MG63 (cell line): ENCODE data around the gene MASP1. TPM values are rescaled to one million over a fixed set of nuclear protein-coding genes. Genes with fewer than 3 reads are reported as not detected.

Source experiments
- DNase-seq: peaks from one replicate; pipeline ENCODE4 v3.0.0-alpha.2; 2020
- H3K27me3 ChIP-seq: fragments of 250-450 bp; sonication (Bioruptor Pico); 2 replicates; pipeline ENCODE4 v1.5.1; 2020; ENCODE audit warnings: mild to moderate bottlenecking, moderate library complexity
- H3K36me3 ChIP-seq: fragments of 250-450 bp; sonication (Bioruptor Pico); 2 replicates; pipeline ENCODE4 v1.5.1; 2020; ENCODE audit warnings: mild to moderate bottlenecking, moderate library complexity
- H3K4me3 ChIP-seq: fragments of 250-450 bp; sonication (Bioruptor Pico); 2 replicates; pipeline ENCODE4 v1.5.1; 2020; ENCODE audit warnings: mild to moderate bottlenecking, moderate library complexity
- H3K9me3 ChIP-seq: fragments of 250-450 bp; sonication (Bioruptor Pico); 2 replicates; pipeline ENCODE4 v1.5.1; 2020; ENCODE audit warnings: mild to moderate bottlenecking, moderate library complexity
- total RNA-seq: library from RNA; depleted of rRNA; stranded (reverse); fragments of >200 nt; shearing (Covaris generic); gene quantifications from 2 replicates; pipeline ENCODE4 v1.2.3, GENCODE V29; 2014; ENCODE audit warnings: low replicate concordance

MASP1 gene
- total RNA-seq, 1 experiment from 2014 or later: 96.8 TPM

- H3K9me3 ChIP-seq: peaks cover under 1% of the 10 kb centered on the region; the same call in 1 of the 2 replicates
- H3K27me3 ChIP-seq: no peaks in the 10 kb centered on the region
- DNase-seq: no peak
- H3K4me3 ChIP-seq: no peak overlapping the region
- peaks cover 52% of the 10 kb centered on the region for H3K36me3 ChIP-seq
Measured at GRCh38 chr3:187277129-187277462, 14.4 kb downstream of the MASP1 start.

DNA sequence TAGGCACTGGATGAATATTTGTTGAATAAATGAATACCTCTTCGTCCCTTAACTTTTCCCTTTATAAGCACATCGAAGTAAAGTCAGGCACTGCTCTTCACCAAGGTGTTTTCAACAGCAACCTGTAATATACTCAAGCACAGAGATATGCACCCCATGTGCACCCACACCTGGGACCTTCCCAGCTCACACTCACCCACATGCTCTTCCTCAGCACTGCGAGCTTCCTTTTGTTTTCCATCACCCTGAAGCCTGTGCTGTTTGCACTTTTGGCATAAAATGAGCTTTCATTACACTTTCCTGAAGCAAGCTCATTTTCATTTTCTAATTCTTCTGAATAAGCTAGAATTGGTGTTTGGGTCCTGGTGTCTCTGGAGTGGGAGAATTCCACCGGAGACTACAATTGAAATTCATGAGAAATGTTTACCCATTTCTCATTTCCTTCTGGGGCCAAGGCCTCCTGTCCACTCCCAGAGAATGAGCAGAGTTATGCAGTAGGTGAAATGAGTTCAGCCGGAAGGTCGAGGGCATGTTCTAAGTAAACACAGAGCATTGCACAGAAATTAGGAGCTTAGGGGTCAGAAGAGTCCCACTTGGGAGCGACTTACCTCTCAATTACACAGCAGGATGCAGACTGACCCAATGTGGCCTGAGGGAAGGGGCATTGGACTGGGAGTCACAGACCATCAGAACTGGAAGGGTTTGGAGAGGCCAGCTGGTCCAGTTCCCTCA, 15.0 kb downstream of the MASP1 start:
- DNase-seq: no peak
- peaks cover 53% of the 10 kb centered on the region for H3K36me3 ChIP-seq
- no peaks in the 10 kb centered on the region for H3K27me3 ChIP-seq
- H3K9me3 ChIP-seq: peaks cover 3% of the 10 kb centered on the region; the same call in 1 of the 2 replicates
- H3K4me3 ChIP-seq: no peak overlapping the region

DNA sequence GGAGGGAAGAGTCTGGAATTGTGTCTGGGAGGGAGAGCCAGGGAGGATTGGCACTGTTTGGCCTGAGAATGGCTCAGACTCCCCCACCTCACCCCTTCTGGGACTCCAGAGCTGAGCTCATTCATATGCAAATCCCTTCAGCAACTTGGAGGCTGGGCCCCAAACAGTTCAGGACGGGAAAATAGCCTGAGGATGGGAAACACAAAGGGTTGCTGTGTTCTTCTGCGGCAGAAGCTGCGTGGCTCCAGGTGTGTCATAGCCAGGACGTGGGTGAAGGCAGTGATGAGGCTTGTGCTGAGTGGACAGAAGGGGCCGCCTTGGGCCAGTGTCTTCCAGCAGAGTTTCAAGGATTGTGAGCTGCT, 16.6 kb downstream of the MASP1 start:
- H3K4me3 ChIP-seq: no peak overlapping the region
- H3K27me3 ChIP-seq: no peaks in the 10 kb centered on the region
- H3K36me3 ChIP-seq: peaks cover 60% of the 10 kb centered on the region
- no peak for DNase-seq
- H3K9me3 ChIP-seq: peaks cover 8% of the 10 kb centered on the region

- no peak overlapping the region for H3K4me3 ChIP-seq
- DNase-seq: no peak
- no peaks in the 10 kb centered on the region for H3K27me3 ChIP-seq
- peaks cover 13% of the 10 kb centered on the region for H3K9me3 ChIP-seq
- H3K36me3 ChIP-seq: peaks cover 65% of the 10 kb centered on the region
Measured at GRCh38 chr3:187274315-187274976, 17.1 kb downstream of the MASP1 start.

DNA sequence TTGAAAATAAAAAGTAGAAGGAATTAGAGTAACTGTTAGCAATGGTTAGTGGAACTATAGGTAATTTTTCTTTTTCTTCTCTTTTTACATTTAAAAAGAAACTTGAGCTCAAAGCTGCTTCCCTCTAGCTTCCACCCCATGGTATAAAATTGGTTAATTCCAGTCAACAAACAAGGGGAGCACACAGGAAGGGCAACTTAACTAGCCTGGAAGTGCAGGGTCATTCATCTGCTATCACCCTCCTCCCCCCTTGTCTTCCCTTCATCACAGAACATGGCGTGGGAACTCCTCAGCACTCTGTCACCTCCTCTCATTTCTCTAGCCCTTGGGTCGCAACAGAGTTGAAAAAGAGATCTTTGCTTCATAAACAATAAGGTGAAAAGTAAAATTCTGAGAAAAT, 20.0 kb downstream of the MASP1 start:
- Histone ChIP-seq H3K9me3 (peaks cover 16% of the 10 kb centered on the region), H3K4me3 (no peak overlapping the region), H3K36me3 (peaks cover 84% of the 10 kb centered on the region), H3K27me3 (no peaks in the 10 kb centered on the region)
- no peak for DNase-seq

DNA sequence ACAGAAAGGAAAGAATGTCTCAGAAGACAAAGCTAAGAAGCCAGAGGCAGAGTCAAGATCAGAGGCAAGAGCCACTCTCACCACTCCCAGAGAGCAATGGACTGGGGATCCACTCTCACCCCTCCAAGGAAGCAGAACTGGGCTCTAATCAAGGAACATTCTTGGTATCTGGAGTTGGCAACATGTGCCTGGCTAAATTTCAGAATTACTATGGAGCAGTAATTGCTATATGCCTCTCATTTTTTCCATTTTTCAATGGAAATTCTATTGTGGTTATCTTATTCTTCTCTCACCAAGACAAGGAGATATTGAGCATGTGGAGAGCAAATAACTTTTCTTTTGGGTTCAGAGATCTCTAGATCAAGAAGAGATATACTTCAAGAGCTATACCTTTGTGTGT, 22.1 kb downstream of the MASP1 start:
- Histone ChIP-seq H3K36me3 (peaks cover 74% of the 10 kb centered on the region), H3K9me3 (peaks cover 16% of the 10 kb centered on the region), H3K27me3 (no peaks in the 10 kb centered on the region), H3K4me3 (no peak overlapping the region)
- DNase-seq: no peak

- Histone ChIP-seq H3K9me3 (peaks cover 16% of the 10 kb centered on the region), H3K27me3 (no peaks in the 10 kb centered on the region), H3K4me3 (no peak overlapping the region), H3K36me3 (peaks cover 67% of the 10 kb centered on the region)
- DNase-seq: no peak
Measured at GRCh38 chr3:187267306-187267705, 24.2 kb downstream of the MASP1 start.

- DNase-seq: no peak
- peaks cover 18% of the 10 kb centered on the region for H3K9me3 ChIP-seq
- no peaks in the 10 kb centered on the region for H3K27me3 ChIP-seq
- H3K4me3 ChIP-seq: no peak overlapping the region
- H3K36me3 ChIP-seq: peaks cover 67% of the 10 kb centered on the region
Measured at GRCh38 chr3:187266691-187267090, 24.8 kb downstream of the MASP1 start.

- no peak for DNase-seq
- H3K4me3 ChIP-seq: no peak overlapping the region
- H3K9me3 ChIP-seq: peaks cover 30% of the 10 kb centered on the region
- peaks cover 67% of the 10 kb centered on the region for H3K36me3 ChIP-seq
- H3K27me3 ChIP-seq: no peaks in the 10 kb centered on the region
Measured at GRCh38 chr3:187265461-187265955, 26.0 kb downstream of the MASP1 start.

GRCh38 chr3:187264911-187265310, 26.6 kb downstream of the MASP1 start:
- DNase-seq: no peak
- Histone ChIP-seq H3K27me3 (no peaks in the 10 kb centered on the region), H3K36me3 (peaks cover 67% of the 10 kb centered on the region), H3K9me3 (peaks cover 25% of the 10 kb centered on the region), H3K4me3 (no peak overlapping the region)

DNA sequence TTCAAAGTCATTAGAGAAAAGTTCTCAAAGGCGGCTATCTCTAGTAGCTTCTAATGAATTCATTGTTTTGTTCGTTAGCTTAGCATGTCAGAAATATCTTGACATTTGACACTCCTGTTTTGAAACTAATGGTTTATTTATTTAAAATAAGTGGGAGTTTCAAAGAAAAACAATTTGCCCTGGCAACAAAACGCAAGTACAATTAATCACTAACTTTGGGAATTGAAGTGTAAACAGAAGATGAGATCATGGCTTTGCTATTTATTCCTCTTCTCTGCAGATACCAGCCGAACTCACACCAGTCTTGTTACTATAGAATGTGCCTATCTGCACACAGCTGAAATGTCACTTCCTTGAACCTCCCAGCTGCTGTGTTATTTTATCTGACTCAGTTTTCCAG, 27.5 kb downstream of the MASP1 start:
- H3K4me3 ChIP-seq: no peak overlapping the region
- peaks cover 17% of the 10 kb centered on the region for H3K9me3 ChIP-seq
- peak; percentile 36 for DNase-seq
- H3K27me3 ChIP-seq: no peaks in the 10 kb centered on the region
- H3K36me3 ChIP-seq: peaks cover 67% of the 10 kb centered on the region

DNA sequence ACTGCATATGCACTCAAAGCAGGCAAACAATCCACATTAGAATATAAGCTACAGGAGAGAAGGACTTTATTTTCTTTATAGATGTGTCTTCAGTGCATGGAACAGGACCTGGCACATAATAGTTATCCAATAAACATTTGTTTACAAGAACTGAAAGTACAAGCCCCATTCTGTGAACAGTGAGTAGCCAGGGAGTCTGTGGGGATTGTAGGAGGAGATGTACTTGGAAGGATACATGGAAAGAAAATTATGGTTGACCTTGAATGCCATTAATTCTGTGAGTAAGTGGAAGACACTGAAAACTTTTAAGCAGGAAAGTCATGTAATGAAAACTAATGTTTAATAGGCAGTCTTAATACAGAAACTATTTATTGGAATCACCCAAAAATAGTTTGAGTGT, 28.3 kb downstream of the MASP1 start:
- DNase-seq: peak; percentile 26
- no peaks in the 10 kb centered on the region for H3K27me3 ChIP-seq
- H3K9me3 ChIP-seq: peaks cover 17% of the 10 kb centered on the region
- peaks cover 67% of the 10 kb centered on the region for H3K36me3 ChIP-seq
- no peak overlapping the region for H3K4me3 ChIP-seq

DNA sequence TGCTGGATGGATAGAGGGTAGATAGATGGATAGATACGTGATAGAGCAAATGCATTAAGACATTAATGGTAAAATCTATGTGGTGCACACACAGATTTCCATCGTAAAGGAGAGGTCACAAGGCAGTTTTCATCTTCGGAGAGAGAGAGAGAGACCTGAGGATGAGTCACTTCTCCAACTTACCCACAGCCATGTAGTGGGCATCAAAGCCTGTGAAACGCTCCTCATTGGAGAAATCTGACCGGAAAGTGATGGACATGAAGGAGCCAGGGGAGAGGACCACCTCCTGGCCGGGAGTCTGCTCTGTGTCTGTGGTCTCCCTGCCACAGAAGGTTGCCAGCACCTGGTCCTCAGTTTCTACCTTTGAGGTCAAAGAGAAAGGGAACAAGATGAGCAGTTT, 29.2 kb downstream of the MASP1 start:
- DNase-seq: no peak
- no peaks in the 10 kb centered on the region for H3K27me3 ChIP-seq

GRCh38 chr3:187261541-187261969, 30.0 kb downstream of the MASP1 start:
- DNase-seq: no peak
- Histone ChIP-seq H3K4me3 (no peak overlapping the region), H3K36me3 (peaks cover 71% of the 10 kb centered on the region), H3K9me3 (peaks cover 17% of the 10 kb centered on the region), H3K27me3 (no peaks in the 10 kb centered on the region)

More for the DNA sequence above, 29.2 kb downstream of the MASP1 start:
- no peak overlapping the region for H3K4me3 ChIP-seq
- peaks cover 17% of the 10 kb centered on the region for H3K9me3 ChIP-seq
- H3K36me3 ChIP-seq: peaks cover 70% of the 10 kb centered on the region

- no peaks in the 10 kb centered on the region for H3K27me3 ChIP-seq
- DNase-seq: no peak
- H3K9me3 ChIP-seq: peaks cover 17% of the 10 kb centered on the region
- peaks cover 91% of the 10 kb centered on the region for H3K36me3 ChIP-seq
- H3K4me3 ChIP-seq: no peak overlapping the region
Measured at GRCh38 chr3:187259171-187259570, 32.4 kb downstream of the MASP1 start.

- peaks cover 17% of the 10 kb centered on the region for H3K9me3 ChIP-seq
- H3K36me3 ChIP-seq: peaks cover 100% of the 10 kb centered on the region
- no peaks in the 10 kb centered on the region for H3K27me3 ChIP-seq
- H3K4me3 ChIP-seq: no peak overlapping the region
- DNase-seq: no peak
Measured at GRCh38 chr3:187257992-187258692, 33.4 kb downstream of the MASP1 start.

DNA sequence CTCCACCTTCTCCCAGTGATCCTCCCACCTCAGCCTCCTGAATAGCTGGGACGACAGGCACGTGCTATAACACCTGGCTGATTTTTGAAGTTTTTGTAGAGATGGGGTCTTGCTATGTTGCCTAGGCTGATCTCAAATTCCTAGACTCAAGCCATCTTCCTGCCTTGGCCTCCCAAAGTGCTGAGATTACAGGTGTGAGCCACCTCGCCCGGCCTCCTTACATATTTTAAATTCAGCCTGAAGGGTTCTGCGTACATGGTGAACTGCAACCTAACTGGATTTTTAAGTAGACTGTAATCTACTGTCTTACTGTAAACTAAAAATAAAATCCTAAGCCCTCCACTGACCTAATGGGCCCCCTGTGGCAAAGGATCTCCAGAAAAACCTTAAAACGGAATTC, 34.1 kb downstream of the MASP1 start:
- DNase-seq: no peak
- H3K9me3 ChIP-seq: peaks cover 17% of the 10 kb centered on the region
- H3K4me3 ChIP-seq: no peak overlapping the region

More for the DNA sequence above, 34.1 kb downstream of the MASP1 start:
- Histone ChIP-seq H3K27me3 (no peaks in the 10 kb centered on the region), H3K36me3 (peaks cover 100% of the 10 kb centered on the region)
